NT2/D1 (cell line): ENCODE results near the gene F2RL3.

Experiments used
- SUZ12 ChIP-seq: IDR thresholded peaks from 2 replicates; pipeline ENCODE4 v1.6.1; 2011; ENCODE audit not compliant: insufficient read length, insufficient read depth; ENCODE audit errors: extremely low read depth
- YY1 ChIP-seq: IDR thresholded peaks from 2 replicates; pipeline ENCODE4 v1.6.1; 2011; ENCODE audit not compliant: insufficient read length, insufficient read depth
- ZNF274 ChIP-seq: IDR thresholded peaks from 2 replicates; pipeline ENCODE4 v1.6.1; 2011; ENCODE audit warnings: mild to moderate bottlenecking, low read depth, low read length

- no peak for TF ChIP-seq ZNF274
- no peak for TF ChIP-seq SUZ12
- no peak for TF ChIP-seq YY1
Measured at GRCh38 chr19:16892868-16893685, 4.3 kb downstream of the F2RL3 start.
